Erythroblast (primary cell): ENCODE results near the gene TTC28.

Source experiments
- GATA1 ChIP-seq: IDR thresholded peaks from 2 replicates; pipeline ENCODE4 v1.6.1; 2011; ENCODE audit warnings: low read depth, mild to moderate bottlenecking, control low read depth, low read length, moderate library complexity
- POLR2A ChIP-seq: IDR thresholded peaks from 2 replicates; pipeline ENCODE4 v1.6.1; 2011; ENCODE audit warnings: mild to moderate bottlenecking, low read length

DNA sequence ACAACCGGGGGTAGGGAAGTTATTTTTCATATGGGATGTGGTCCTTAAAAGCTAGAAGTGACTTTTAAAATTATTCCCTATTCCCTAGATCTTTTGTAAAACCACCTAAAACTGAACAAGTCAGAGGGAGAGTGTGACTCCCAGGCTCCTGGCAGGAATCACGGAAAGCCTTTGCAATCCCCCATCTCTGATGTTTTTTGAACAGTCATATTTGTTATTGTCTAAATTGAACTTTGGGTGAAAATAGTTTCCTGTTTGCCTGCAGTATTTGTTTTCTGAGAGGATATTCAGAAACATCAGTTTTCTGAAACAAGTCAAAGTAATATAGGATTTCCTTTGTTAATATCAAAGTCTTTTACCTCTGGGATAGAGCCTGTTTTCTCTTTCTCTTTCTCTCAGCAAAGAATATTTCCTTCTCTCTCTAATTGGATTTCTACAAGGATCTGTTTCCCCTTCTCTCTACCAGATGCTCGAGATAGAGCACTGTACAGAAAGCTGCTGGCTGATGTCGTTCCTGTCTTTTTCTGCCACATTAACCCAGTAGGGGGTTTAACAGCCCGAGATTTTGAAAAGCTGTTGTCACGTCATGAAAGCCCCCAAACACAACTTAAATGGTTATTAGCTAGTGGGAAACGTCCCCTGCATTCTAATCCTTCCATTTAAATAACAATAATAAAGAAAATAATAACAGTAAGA is 628.4 kb downstream of the TTC28 start:
- TF ChIP-seq POLR2A (no peak), GATA1 (no peak)
